Transverse colon (tissue), 4 donors: ENCODE data around the gene SMARCD3. TPM values are rescaled to one million over a fixed set of nuclear protein-coding genes. Genes with fewer than 3 reads are reported as not detected.

ENCODE experiments used
- DNase-seq: peaks from one replicate; pipeline ENCODE4 v3.0.0-alpha.2; 2019
- H3K27ac ChIP-seq, 4 donors: fragments of 200-600 bp; sonication (generic); 2 replicates each; pipeline ENCODE4 v1.5.1; 2016 to 2018; ENCODE audit warnings: inconsistent platforms in 4 of 4
- H3K27me3 ChIP-seq: fragments of 200-600 bp; sonication (generic); 2 replicates; pipeline ENCODE4 v1.5.1; 2017; ENCODE audit warnings: inconsistent platforms
- H3K36me3 ChIP-seq, 4 donors: fragments of 200-600 bp; sonication (generic); 2 replicates each; pipeline ENCODE4 v1.5.1; 2017 to 2019; ENCODE audit warnings: inconsistent platforms in 4 of 4
- H3K4me1 ChIP-seq, 4 donors: fragments of 200-600 bp; sonication (generic); 2 replicates each; pipeline ENCODE4 v1.5.1; 2017 to 2020; ENCODE audit warnings: inconsistent platforms in 4 of 4
- H3K4me3 ChIP-seq, 4 donors: fragments of 200-600 bp; sonication (generic); 1 replicate in 1 of 4; 2 replicates in 3 of 4; pipeline versions ENCODE4 v1.5.1 to v1.6.1; 2017 to 2019; ENCODE audit warnings: inconsistent platforms in 4 of 4
- H3K9me3 ChIP-seq, 2 donors: fragments of 200-600 bp; sonication (generic); 2 replicates each; pipeline ENCODE4 v1.5.1; 2017 to 2019; ENCODE audit warnings: inconsistent platforms in 2 of 2
- CTCF ChIP-seq, 5 experiments: fragments of 200-600 bp in 3 of 5; fragments of 450-650 bp in 2 of 5; sonication (generic) in 3 of 5; IDR thresholded peaks; 1 replicate in 2 of 5; 2 replicates in 3 of 5; pipeline ENCODE4 v1.5.1; 2016 to 2017; ENCODE audit warnings: antibody characterized with exemption in 5 of 5, inconsistent platforms in 3 of 5, mild to moderate bottlenecking in 2 of 5, moderate library complexity in 1 of 5
- EP300 ChIP-seq: sonication (generic); formaldehyde crosslinking; IDR thresholded peaks from one replicate; pipeline ENCODE4 v1.6.1; 2017; ENCODE audit warnings: antibody characterized with exemption, low read depth
- POLR2A ChIP-seq: fragments of 450-650 bp; IDR thresholded peaks from one replicate; pipeline ENCODE4 v1.6.1; 2016; ENCODE audit warnings: antibody characterized with exemption, mild to moderate bottlenecking, moderate library complexity
- POLR2AphosphoS5 ChIP-seq, 3 donors: sonication (generic); formaldehyde crosslinking; IDR thresholded peaks; one replicate each; pipeline ENCODE4 v1.6.1; 2016; ENCODE audit warnings: antibody characterized with exemption in 3 of 3
- WGBS, 2 donors: methylation state at CpG; one replicate each; pipeline ENCODE4 v1.1.5; 2018; ENCODE audit warnings: low coverage in 1 of 2; 5-methylcytosine and 5-hydroxymethylcytosine counted together
- in situ Hi-C, 4 donors: fragments of 200-750 bp; cut with MboI; loops; one replicate each; pipeline versions ENCODE4 v1.15.0 to v1.15.1; 2017; ENCODE audit warnings: low sequenced_read_pairs in 3 of 4, low pct_ligation_motif_present in 1 of 4, low pct_unique_long_range_greater_than_20kb in 1 of 4
- intact Hi-C: fragments of 100-400 bp; cut with DNase I; formaldehyde crosslinking; loops from one replicate; pipeline ENCODE4 v1.15.1; 2023; ENCODE audit warnings: low total_unique reads
- total RNA-seq, 4 donors: library from RNA; depleted of rRNA; stranded (reverse); fragments of >200 nt; gene quantifications; one replicate each; pipeline ENCODE4 v1.1.0, GENCODE V29; 2016

SMARCD3 gene
- total RNA-seq, 4 donors from 2014 or later, result 6.6 to 19.1 (median 9.9) TPM

GRCh38 chr7:151274936-151275812 is 26.7 kb upstream of the SMARCD3 start:
- H3K4me1 ChIP-seq, result peaks cover 0 to 23% (median 8%) of the 10 kb centered on the region in 4 donors
- peaks cover 16% of the 10 kb centered on the region for H3K27me3 ChIP-seq
- no peak overlapping the region for H3K27ac ChIP-seq
- WGBS, 2 donors, result 83 to 87% methylated on average over 2 to 17 of the region's 17 CpGs
- no peaks in the 10 kb centered on the region for H3K36me3 ChIP-seq
- in situ Hi-C loops (no loop called here), intact Hi-C loops (no loop called here)
- DNase-seq, result no peak
- H3K4me3 ChIP-seq, result no peak overlapping the region
- no peak for TF ChIP-seq POLR2AphosphoS5 (IDR thresholded peaks at IDR 0.05)
- no peak for TF ChIP-seq CTCF (IDR thresholded peaks at IDR 0.05)
- TF ChIP-seq EP300, result no peak
- TF ChIP-seq POLR2A, result no peak
- H3K9me3 ChIP-seq, result no peaks in the 10 kb centered on the region

GRCh38 chr7:151274396-151274795 is 25.9 kb upstream of the SMARCD3 start:
- DNase-seq, result no peak
- Histone ChIP-seq H3K4me3 (no peak overlapping the region), H3K9me3 (no peaks in the 10 kb centered on the region), H3K4me1 (peaks cover 0 to 23% (median 8%) of the 10 kb centered on the region in 4 donors), H3K36me3 (no peaks in the 10 kb centered on the region), H3K27me3 (peaks cover 16% of the 10 kb centered on the region), H3K27ac (no peak overlapping the region)
- WGBS, 2 donors, result 90% methylated on average over 9 of the region's 9 CpGs; no CpG with 5 or more reads in 1 of the 2 donors
- in situ Hi-C loops (no loop called here), intact Hi-C loops (no loop called here)
- TF ChIP-seq EP300 (no peak), CTCF (IDR thresholded peaks at IDR 0.05) (no peak), POLR2AphosphoS5 (IDR thresholded peaks at IDR 0.05) (no peak), POLR2A (no peak)

- Histone ChIP-seq H3K27me3 (peaks cover 16% of the 10 kb centered on the region), H3K4me3 (no peak overlapping the region), H3K36me3 (no peaks in the 10 kb centered on the region), H3K4me1 (peaks cover 0 to 23% (median 8%) of the 10 kb centered on the region in 4 donors), H3K9me3 (no peaks in the 10 kb centered on the region), H3K27ac (no peak overlapping the region)
- no peak for DNase-seq
- in situ Hi-C loops, result no loop called here
- intact Hi-C loops, result no loop called here
- WGBS, 2 donors, result 55% methylated on average over 7 of the region's 9 CpGs; no CpG with 5 or more reads in 1 of the 2 donors
- TF ChIP-seq CTCF (IDR thresholded peaks at IDR 0.05) (no peak), POLR2A (no peak), POLR2AphosphoS5 (IDR thresholded peaks at IDR 0.05) (no peak), EP300 (no peak)
These were observed 25.3 kb upstream of the SMARCD3 start for GRCh38 chr7:151273651-151274390.

- no peak overlapping the region for H3K4me3 ChIP-seq
- no peaks in the 10 kb centered on the region for H3K9me3 ChIP-seq
- no peaks in the 10 kb centered on the region for H3K36me3 ChIP-seq
- WGBS, 2 donors, result 90% methylated on average over 7 of the region's 7 CpGs; no CpG with 5 or more reads in 1 of the 2 donors
- no peak for DNase-seq
- in situ Hi-C loops (no loop called here), intact Hi-C loops (no loop called here)
- peaks cover 13% of the 10 kb centered on the region for H3K27me3 ChIP-seq
- peaks cover 0 to 23% (median 8%) of the 10 kb centered on the region in 4 donors for H3K4me1 ChIP-seq
- H3K27ac ChIP-seq, result peak overlapping the region in 2 of 4 donors; percentile 44 to 70
- TF ChIP-seq CTCF (IDR thresholded peaks at IDR 0.05), result no peak
- TF ChIP-seq POLR2A, result no peak
- TF ChIP-seq POLR2AphosphoS5 (IDR thresholded peaks at IDR 0.05), result no peak
- TF ChIP-seq EP300, result no peak
These were observed 24.4 kb upstream of the SMARCD3 start for GRCh38 chr7:151272877-151273276.
